T47D (cell line): Measurements from ENCODE around the gene TSHZ3.

ENCODE experiments used
- DNase-seq, 2 experiments: peaks; one replicate each; pipeline versions ENCODE4 v3.0.0 to v3.0.0-alpha.2; 2011 to 2012; ENCODE audit warnings: low read depth in 1 of 2, low spot score in 1 of 2
- JUND ChIP-seq: IDR thresholded peaks from 2 replicates; pipeline ENCODE4 v1.6.1; 2012; ENCODE audit warnings: low read depth
- in situ Hi-C: cut with HindIII; loops from 2 replicates; pipeline ENCODE4 v1.10.0; 2016; ENCODE audit warnings: low sequenced_read_pairs, low pct_unique_long_range_greater_than_20kb

TSHZ3 gene

GRCh38 chr19:31349160-31349881 is at the start of gene TSHZ3:
TSS of gene TSHZ3 (minus strand) at chr19:31349436. CDS start at chr19:31349219, 217 bp downstream.
- in situ Hi-C loops: no loop called here
- peak in 1 of 2 experiments; percentile 33 for DNase-seq
- no peak for TF ChIP-seq JUND

GRCh38 chr19:31397308-31397707 is 48.1 kb upstream of the TSHZ3 start:
- DNase-seq: no peak
- no peak for TF ChIP-seq JUND
- in situ Hi-C loops: no loop called here

- no peak for DNase-seq
- no peak for TF ChIP-seq JUND
- in situ Hi-C loops: no loop called here
Observed at GRCh38 chr19:31392464-31392863, 43.2 kb upstream of the TSHZ3 start.

- no peak for TF ChIP-seq JUND
- in situ Hi-C loops: no loop called here
- DNase-seq: no peak
Observed at GRCh38 chr19:31391518-31391917, 42.3 kb upstream of the TSHZ3 start.

- in situ Hi-C loops: no loop called here
- no peak for DNase-seq
- no peak for TF ChIP-seq JUND
Observed at GRCh38 chr19:31390711-31391110, 41.5 kb upstream of the TSHZ3 start.

GRCh38 chr19:31389874-31390273 is 40.6 kb upstream of the TSHZ3 start:
- in situ Hi-C loops: no loop called here
- DNase-seq: no peak
- TF ChIP-seq JUND: no peak

GRCh38 chr19:31387717-31388301 is 38.6 kb upstream of the TSHZ3 start:
- no peak for DNase-seq
- TF ChIP-seq JUND: no peak
- in situ Hi-C loops: no loop called here

GRCh38 chr19:31386806-31387205 is 37.6 kb upstream of the TSHZ3 start:
- no peak for DNase-seq
- no peak for TF ChIP-seq JUND

GRCh38 chr19:31385744-31386143 is 36.5 kb upstream of the TSHZ3 start:
- TF ChIP-seq JUND: no peak
- no peak for DNase-seq
- in situ Hi-C loops: no loop called here

More at GRCh38 chr19:31386806-31387205, 37.6 kb upstream of the TSHZ3 start:
- in situ Hi-C loops: no loop called here

GRCh38 chr19:31383553-31383952 is 34.3 kb upstream of the TSHZ3 start:
- no peak for DNase-seq
- in situ Hi-C loops: no loop called here
- no peak for TF ChIP-seq JUND

- DNase-seq: no peak
- in situ Hi-C loops: no loop called here
- TF ChIP-seq JUND: no peak
Observed at GRCh38 chr19:31380854-31381253, 31.6 kb upstream of the TSHZ3 start.

- no peak for TF ChIP-seq JUND
- no peak for DNase-seq
Observed at GRCh38 chr19:31378404-31378803, 29.2 kb upstream of the TSHZ3 start.

GRCh38 chr19:31377736-31378135 is 28.5 kb upstream of the TSHZ3 start:
- TF ChIP-seq JUND: no peak
- no peak for DNase-seq
- in situ Hi-C loops: no loop called here

More at GRCh38 chr19:31378404-31378803, 29.2 kb upstream of the TSHZ3 start:
- in situ Hi-C loops: no loop called here

- DNase-seq: no peak
- in situ Hi-C loops: no loop called here
- no peak for TF ChIP-seq JUND
Observed at GRCh38 chr19:31372246-31372781, 23.1 kb upstream of the TSHZ3 start.
